Ishikawa (cell line): Measurements from ENCODE around the gene FGF11.

Experiments
- CEBPB ChIP-seq: IDR thresholded peaks from 2 replicates; pipeline ENCODE4 v1.6.1; 2012
- CREB1 ChIP-seq: IDR thresholded peaks from 2 replicates; pipeline ENCODE4 v1.6.1; 2012; ENCODE audit warnings: low read depth
- EGR1 ChIP-seq: IDR thresholded peaks from 2 replicates; pipeline ENCODE4 v1.6.1; 2012
- EP300 ChIP-seq: IDR thresholded peaks from 2 replicates; pipeline ENCODE4 v1.6.1; 2012; ENCODE audit warnings: borderline replicate concordance
- FOXM1 ChIP-seq: IDR thresholded peaks from 2 replicates; pipeline ENCODE4 v1.6.1; 2012; ENCODE audit warnings: low read depth, borderline replicate concordance
- NFIC ChIP-seq: IDR thresholded peaks from 2 replicates; pipeline ENCODE4 v1.6.1; 2012
- RAD21 ChIP-seq: IDR thresholded peaks from 2 replicates; pipeline ENCODE4 v1.6.1; 2012; ENCODE audit warnings: low read depth
- TAF1 ChIP-seq: IDR thresholded peaks from 2 replicates; pipeline ENCODE4 v1.6.1; 2012; ENCODE audit warnings: low read depth, mild to moderate bottlenecking
- TCF12 ChIP-seq: IDR thresholded peaks from 2 replicates; pipeline ENCODE4 v1.6.1; 2012; ENCODE audit warnings: low read depth
- TEAD4 ChIP-seq: IDR thresholded peaks from 2 replicates; pipeline ENCODE4 v1.6.1; 2012
- YY1 ChIP-seq: IDR thresholded peaks from 2 replicates; pipeline ENCODE4 v1.6.1; 2012; ENCODE audit warnings: low read depth
- ZBTB7A ChIP-seq: IDR thresholded peaks from 2 replicates; pipeline ENCODE4 v1.6.1; 2012; ENCODE audit warnings: low read depth
- TF ChIP-seq, protein P1 (sequence below): IDR thresholded peaks from 2 replicates; pipeline ENCODE4 v1.6.1; 2012
- TF ChIP-seq, protein P2 (sequence below): IDR thresholded peaks from 2 replicates; pipeline ENCODE4 v1.6.1; 2012
- TF ChIP-seq, protein P3 (sequence below): IDR thresholded peaks from 2 replicates; pipeline ENCODE4 v1.6.1; 2012; ENCODE audit warnings: low read depth, mild to moderate bottlenecking

Gene FGF11

DNA sequence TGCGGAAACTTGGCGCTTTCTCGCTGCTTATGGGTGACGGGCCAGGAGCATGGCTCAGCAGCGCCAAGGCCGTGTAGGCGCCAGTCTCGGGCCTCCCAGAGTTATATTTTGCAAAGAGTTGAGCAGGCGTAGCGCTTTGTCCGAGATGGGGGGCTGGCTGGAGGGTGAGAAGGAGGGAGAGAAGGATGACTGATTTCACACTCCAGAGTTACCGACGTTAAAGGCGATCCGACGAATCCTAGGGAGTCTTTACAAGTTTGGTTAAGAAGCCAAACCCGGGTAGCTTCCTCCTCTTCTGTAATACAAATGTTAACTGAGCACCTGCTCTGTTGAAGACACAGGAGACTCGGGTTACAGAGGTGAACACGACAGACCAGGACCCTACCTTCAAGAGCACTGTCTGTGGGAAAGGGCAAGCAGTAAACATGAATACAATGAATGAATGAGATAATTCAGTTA, 45.6 kb downstream of the FGF11 start:
- TF ChIP-seq, protein P1, sequence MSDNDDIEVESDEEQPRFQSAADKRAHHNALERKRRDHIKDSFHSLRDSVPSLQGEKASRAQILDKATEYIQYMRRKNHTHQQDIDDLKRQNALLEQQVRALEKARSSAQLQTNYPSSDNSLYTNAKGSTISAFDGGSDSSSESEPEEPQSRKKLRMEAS, result no peak
- TF ChIP-seq CEBPB (no peak), CREB1 (no peak), TEAD4 (no peak), NFIC (no peak), EP300 (no peak; the same call in 1 of the 2 replicates), TAF1 (no peak), TCF12 (no peak)
- TF ChIP-seq, protein P2, sequence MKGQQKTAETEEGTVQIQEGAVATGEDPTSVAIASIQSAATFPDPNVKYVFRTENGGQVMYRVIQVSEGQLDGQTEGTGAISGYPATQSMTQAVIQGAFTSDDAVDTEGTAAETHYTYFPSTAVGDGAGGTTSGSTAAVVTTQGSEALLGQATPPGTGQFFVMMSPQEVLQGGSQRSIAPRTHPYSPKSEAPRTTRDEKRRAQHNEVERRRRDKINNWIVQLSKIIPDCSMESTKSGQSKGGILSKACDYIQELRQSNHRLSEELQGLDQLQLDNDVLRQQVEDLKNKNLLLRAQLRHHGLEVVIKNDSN, result no peak

GRCh38 chr17:7486181-7486580, 46.9 kb downstream of the FGF11 start:
- TF ChIP-seq, protein P3, sequence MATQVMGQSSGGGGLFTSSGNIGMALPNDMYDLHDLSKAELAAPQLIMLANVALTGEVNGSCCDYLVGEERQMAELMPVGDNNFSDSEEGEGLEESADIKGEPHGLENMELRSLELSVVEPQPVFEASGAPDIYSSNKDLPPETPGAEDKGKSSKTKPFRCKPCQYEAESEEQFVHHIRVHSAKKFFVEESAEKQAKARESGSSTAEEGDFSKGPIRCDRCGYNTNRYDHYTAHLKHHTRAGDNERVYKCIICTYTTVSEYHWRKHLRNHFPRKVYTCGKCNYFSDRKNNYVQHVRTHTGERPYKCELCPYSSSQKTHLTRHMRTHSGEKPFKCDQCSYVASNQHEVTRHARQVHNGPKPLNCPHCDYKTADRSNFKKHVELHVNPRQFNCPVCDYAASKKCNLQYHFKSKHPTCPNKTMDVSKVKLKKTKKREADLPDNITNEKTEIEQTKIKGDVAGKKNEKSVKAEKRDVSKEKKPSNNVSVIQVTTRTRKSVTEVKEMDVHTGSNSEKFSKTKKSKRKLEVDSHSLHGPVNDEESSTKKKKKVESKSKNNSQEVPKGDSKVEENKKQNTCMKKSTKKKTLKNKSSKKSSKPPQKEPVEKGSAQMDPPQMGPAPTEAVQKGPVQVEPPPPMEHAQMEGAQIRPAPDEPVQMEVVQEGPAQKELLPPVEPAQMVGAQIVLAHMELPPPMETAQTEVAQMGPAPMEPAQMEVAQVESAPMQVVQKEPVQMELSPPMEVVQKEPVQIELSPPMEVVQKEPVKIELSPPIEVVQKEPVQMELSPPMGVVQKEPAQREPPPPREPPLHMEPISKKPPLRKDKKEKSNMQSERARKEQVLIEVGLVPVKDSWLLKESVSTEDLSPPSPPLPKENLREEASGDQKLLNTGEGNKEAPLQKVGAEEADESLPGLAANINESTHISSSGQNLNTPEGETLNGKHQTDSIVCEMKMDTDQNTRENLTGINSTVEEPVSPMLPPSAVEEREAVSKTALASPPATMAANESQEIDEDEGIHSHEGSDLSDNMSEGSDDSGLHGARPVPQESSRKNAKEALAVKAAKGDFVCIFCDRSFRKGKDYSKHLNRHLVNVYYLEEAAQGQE, result no peak
- TF ChIP-seq TCF12, result no peak
- TF ChIP-seq TEAD4, result no peak
- TF ChIP-seq, protein P2, result no peak
- TF ChIP-seq NFIC, result no peak

GRCh38 chr17:7490144-7490543, 50.8 kb downstream of the FGF11 start:
- TF ChIP-seq, protein P2, result no peak
- no peak for TF ChIP-seq CEBPB
- TF ChIP-seq EGR1, result no peak
- no peak for TF ChIP-seq ZBTB7A
- no peak for TF ChIP-seq FOXM1
- TF ChIP-seq TEAD4, result no peak
- no peak for TF ChIP-seq TCF12
- TF ChIP-seq TAF1, result no peak
- TF ChIP-seq RAD21, result no peak
- no peak for TF ChIP-seq CREB1
- TF ChIP-seq NFIC, result no peak
- TF ChIP-seq, protein P3, result no peak
- TF ChIP-seq YY1, result no peak
- TF ChIP-seq, protein P1, result no peak
- TF ChIP-seq EP300, result no peak

DNA sequence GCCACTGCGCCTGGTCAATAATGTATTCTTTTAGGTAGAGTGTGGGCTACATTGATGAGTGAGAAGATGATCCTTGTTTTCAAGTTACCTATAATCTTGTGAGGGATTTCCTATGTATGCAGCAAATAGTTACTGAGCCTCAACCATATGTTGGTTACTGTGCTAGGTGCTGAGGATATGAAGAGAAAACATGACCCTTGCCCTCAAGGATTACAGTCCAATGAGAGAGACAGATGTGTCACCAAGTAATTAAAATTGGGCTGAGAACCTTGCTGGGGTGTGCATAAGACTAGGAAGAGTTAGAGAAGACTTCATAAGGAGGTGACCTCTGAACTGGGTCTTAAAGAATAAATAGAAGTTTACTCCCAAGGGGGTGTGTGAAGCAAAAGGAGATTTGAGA, 52.3 kb downstream of the FGF11 start:
- TF ChIP-seq, protein P1, result no peak
- no peak for TF ChIP-seq CEBPB
- TF ChIP-seq, protein P2, result no peak
- no peak for TF ChIP-seq FOXM1
- TF ChIP-seq TCF12, result no peak
- no peak for TF ChIP-seq EGR1

- TF ChIP-seq, protein P2, result no peak
- no peak for TF ChIP-seq TAF1
- TF ChIP-seq RAD21, result no peak
- TF ChIP-seq YY1, result no peak
- TF ChIP-seq CEBPB, result no peak
- no peak for TF ChIP-seq TEAD4
- TF ChIP-seq, protein P3, result no peak
- TF ChIP-seq CREB1, result no peak
- TF ChIP-seq ZBTB7A, result no peak
- TF ChIP-seq NFIC, result no peak
- no peak for TF ChIP-seq FOXM1
- no peak for TF ChIP-seq EGR1
- no peak for TF ChIP-seq EP300
- TF ChIP-seq, protein P1, result no peak
- no peak for TF ChIP-seq TCF12
Measured at GRCh38 chr17:7493941-7494340, 54.6 kb downstream of the FGF11 start.
